ENCODE results near the gene RPGRIP1. TPM values are rescaled to one million over a fixed set of nuclear protein-coding genes. Genes with fewer than 3 reads are reported as not detected.

Gene RPGRIP1
- total RNA-seq, 2 experiments from 2014 or later = 0.07 TPM; not detected in 1

GRCh38 chr14:21308132-21308478 is 28.2 kb downstream of the RPGRIP1 start:
- no peak for DNase-seq
- peak overlapping the region; percentile 80 for H3K27ac Mint-ChIP-seq
- POLR2A ChIA-PET = interaction anchor here (1.3 kb wide), 1 partner anchor 43 kb away, joined by 3 read pairs; no protein-coding TSS in a partner anchor

DNA sequence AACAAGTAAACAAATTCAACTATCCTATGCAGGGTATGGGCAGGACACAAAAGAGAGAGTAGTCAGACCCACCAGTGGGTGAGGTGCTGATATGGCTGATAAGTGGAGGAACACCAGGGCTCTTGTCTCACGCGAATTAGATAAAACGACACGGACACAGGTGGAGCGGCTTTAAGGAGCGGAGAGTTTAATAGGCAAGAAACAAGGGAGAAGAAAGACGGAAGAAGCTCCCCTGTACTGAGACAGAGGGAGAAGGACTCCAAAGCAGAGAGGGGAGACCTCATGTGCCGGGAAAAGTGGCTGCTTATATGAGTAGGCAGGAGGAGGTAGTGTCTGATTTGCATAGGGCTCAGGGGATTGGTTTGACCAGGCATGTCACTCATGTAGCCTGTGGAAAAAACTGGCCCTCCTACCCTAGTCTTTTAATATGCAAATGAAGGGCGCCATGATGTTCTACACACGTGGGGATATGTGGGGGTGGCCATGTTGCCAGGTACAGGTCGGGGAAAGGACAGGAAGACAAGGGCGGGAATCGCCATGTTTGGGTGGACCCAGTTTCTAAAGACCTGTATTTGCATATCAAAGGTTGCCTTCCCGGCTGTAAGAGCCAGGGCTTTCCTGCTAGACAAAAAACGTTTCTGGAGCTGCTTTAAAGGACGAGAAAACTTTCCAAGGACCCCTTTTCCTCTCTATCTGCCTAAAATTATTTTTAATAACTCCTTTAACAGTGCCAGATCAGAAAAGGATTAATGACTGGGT is 28.8 kb downstream of the RPGRIP1 start:
- peak; percentile 91 for DNase-seq
- Mint-ChIP-seq H3K4me1 (ENCODE audit: low read depth) (peaks cover 18% of the 10 kb centered on the region), H3K27me3 (no peaks in the 10 kb centered on the region), H3K36me3 (no peaks in the 10 kb centered on the region), H3K4me3 (peak overlapping the region; percentile 70), H3K9me3 (no peaks in the 10 kb centered on the region), H3K27ac (peak overlapping the region; percentile 80)
- CTCF ChIA-PET = no interaction called here
- POLR2A ChIA-PET = interaction anchor here (0.8 to 1.3 kb wide), 2 partner anchors 41 to 43 kb away, joined by 3 read pairs; no protein-coding TSS in a partner anchor
- intact Hi-C loops (cut with micrococcal nuclease) = loop anchor here (1.0 to 2.0 kb wide), 3 partner anchors 39 to 146 kb away; partner anchors contain the start of genes HNRNPC and SUPT16H

More at GRCh38 chr14:21308132-21308478, 28.2 kb downstream of the RPGRIP1 start:
- H3K27me3 Mint-ChIP-seq = no peaks in the 10 kb centered on the region
- intact Hi-C loops (cut with micrococcal nuclease) = loop anchor here (1.0 to 2.0 kb wide), 3 partner anchors 39 to 147 kb away; partner anchors contain the start of genes HNRNPC and SUPT16H
- H3K9me3 Mint-ChIP-seq = no peaks in the 10 kb centered on the region
- H3K4me1 Mint-ChIP-seq (ENCODE audit: low read depth) = peaks cover 18% of the 10 kb centered on the region
- no peaks in the 10 kb centered on the region for H3K36me3 Mint-ChIP-seq
- CTCF ChIA-PET = no interaction called here
- peak overlapping the region; percentile 70 for H3K4me3 Mint-ChIP-seq

DNA sequence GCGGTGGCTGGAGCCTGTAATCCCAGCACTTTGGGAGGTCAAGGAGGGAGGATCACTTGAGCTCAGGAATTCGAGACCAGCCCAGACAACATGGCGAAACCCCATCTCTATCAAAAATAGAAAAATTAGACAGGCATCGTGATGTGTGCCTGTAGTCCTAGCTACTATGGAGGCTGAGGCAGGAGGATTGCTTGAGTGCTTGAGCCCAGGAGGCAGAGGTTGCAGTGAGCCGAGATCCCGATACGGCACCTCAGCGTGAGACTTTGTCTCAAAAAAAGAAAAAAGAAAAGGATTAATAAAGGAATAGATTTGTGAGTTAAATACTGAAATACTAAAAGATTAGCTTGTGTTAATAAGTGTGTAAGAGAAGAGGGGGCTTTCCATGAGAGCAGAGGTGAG is 29.4 kb downstream of the RPGRIP1 start:
- Mint-ChIP-seq H3K4me3 (peak overlapping the region; percentile 70), H3K9me3 (no peaks in the 10 kb centered on the region), H3K4me1 (ENCODE audit: low read depth) (peaks cover 18% of the 10 kb centered on the region), H3K27ac (peak overlapping the region; percentile 80), H3K36me3 (no peaks in the 10 kb centered on the region), H3K27me3 (no peaks in the 10 kb centered on the region)
- no peak for DNase-seq
- intact Hi-C loops (cut with micrococcal nuclease) = loop anchor here (2.0 kb wide), 1 partner anchor 146 kb away; no protein-coding TSS in a partner anchor
- POLR2A ChIA-PET = interaction anchor here (0.8 kb wide), 1 partner anchor 42 kb away, joined by 3 read pairs; no protein-coding TSS in a partner anchor
- CTCF ChIA-PET = no interaction called here

DNA sequence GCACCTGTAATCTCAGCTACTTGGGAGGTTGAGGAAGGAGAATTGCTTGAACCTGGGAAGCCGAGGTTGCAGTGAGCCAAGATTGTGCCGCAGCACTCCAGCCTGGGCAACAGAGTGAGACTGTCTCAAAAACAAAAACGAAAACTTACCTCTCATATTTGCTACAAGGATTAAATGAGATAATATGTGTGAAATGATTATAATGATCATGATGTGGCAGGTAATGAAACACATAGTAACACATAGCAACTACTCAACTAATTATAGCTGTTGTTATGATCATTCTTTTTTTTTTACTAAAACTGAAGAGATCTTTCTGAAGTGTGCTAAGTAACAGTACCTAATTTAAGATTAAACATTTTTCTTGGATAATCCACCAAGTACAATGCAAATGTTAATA is 30.1 kb downstream of the RPGRIP1 start:
- no peak for DNase-seq
- POLR2A ChIA-PET = no interaction called here
- Mint-ChIP-seq H3K27ac (no peak overlapping the region), H3K4me1 (ENCODE audit: low read depth) (peaks cover 18% of the 10 kb centered on the region), H3K4me3 (no peak overlapping the region), H3K9me3 (no peaks in the 10 kb centered on the region), H3K27me3 (no peaks in the 10 kb centered on the region), H3K36me3 (no peaks in the 10 kb centered on the region)
- intact Hi-C loops (cut with micrococcal nuclease) = loop anchor here (2.0 kb wide), 1 partner anchor 145 kb away; no protein-coding TSS in a partner anchor
- CTCF ChIA-PET = no interaction called here

GRCh38 chr14:21311614-21312013 is 31.7 kb downstream of the RPGRIP1 start:
- ChIA-PET POLR2A (interaction anchor here (0.8 kb wide), 1 partner anchor 46 kb away, joined by 3 read pairs; no protein-coding TSS in a partner anchor), CTCF (no interaction called here)
- no peak for DNase-seq
- no peaks in the 10 kb centered on the region for H3K9me3 Mint-ChIP-seq
- no peaks in the 10 kb centered on the region for H3K36me3 Mint-ChIP-seq
- no peak overlapping the region for H3K27ac Mint-ChIP-seq
- intact Hi-C loops (cut with micrococcal nuclease) = no loop called here
- no peak overlapping the region for H3K4me3 Mint-ChIP-seq
- H3K4me1 Mint-ChIP-seq (ENCODE audit: low read depth) = peaks cover 18% of the 10 kb centered on the region
- H3K27me3 Mint-ChIP-seq = no peaks in the 10 kb centered on the region

- Mint-ChIP-seq H3K36me3 (no peaks in the 10 kb centered on the region), H3K27me3 (no peaks in the 10 kb centered on the region), H3K27ac (no peak overlapping the region), H3K4me3 (no peak overlapping the region), H3K4me1 (ENCODE audit: low read depth) (peaks cover 11% of the 10 kb centered on the region), H3K9me3 (no peaks in the 10 kb centered on the region)
- intact Hi-C loops (cut with micrococcal nuclease) = no loop called here
- POLR2A ChIA-PET = interaction anchor here (0.6 kb wide), 1 partner anchor 202 kb away, joined by 4 read pairs; no protein-coding TSS in a partner anchor
- CTCF ChIA-PET = no interaction called here
- DNase-seq = no peak
Measured at GRCh38 chr14:21313512-21313911, 33.6 kb downstream of the RPGRIP1 start.

DNA sequence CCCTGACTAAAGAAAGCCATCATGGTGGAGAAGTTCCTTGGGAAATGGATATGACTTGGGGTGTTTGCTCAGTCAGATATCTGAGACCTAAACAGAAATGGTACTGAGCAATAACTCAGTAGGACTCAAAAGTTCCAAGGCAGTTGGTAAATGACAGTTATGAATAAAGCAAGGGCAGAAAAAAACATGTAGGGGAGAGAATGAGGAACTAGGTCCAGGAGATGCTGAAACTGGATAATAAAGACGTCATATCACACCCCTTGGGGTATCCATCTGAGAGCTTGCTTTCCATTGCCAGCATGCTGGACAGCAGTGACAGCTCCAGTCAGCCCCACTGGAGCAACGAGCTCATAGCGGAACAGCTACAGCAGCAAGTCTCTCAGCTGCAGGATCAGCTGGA is 37.5 kb downstream of the RPGRIP1 start:
- Mint-ChIP-seq H3K36me3 (no peaks in the 10 kb centered on the region), H3K9me3 (no peaks in the 10 kb centered on the region)
- CTCF ChIA-PET = no interaction called here

DNA sequence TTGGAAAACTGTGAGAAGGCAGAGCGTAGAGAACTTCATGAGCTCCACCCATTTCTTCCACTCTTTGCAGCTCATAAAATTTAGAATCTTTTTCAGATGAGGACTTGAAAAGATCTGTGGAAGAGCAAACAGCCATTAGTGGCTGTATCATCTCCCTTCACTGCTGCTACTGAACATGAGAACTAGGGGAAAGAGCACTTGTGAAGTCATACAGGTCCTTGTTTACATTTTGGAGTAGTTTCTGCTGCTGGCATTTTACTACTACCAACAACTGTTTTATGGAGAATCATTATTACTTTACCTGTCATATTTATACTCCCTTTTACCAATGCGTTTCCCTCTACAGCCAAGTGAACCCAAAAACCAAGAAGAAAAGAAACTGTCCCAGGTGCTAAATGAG is 41.0 kb downstream of the RPGRIP1 start:
- Mint-ChIP-seq H3K27me3 (peaks cover 5% of the 10 kb centered on the region), H3K27ac (no peak overlapping the region), H3K9me3 (no peaks in the 10 kb centered on the region), H3K4me3 (no peak overlapping the region), H3K36me3 (no peaks in the 10 kb centered on the region), H3K4me1 (ENCODE audit: low read depth) (peaks cover 7% of the 10 kb centered on the region)
- intact Hi-C loops (cut with micrococcal nuclease) = no loop called here
- POLR2A ChIA-PET = interaction anchor here (0.6 kb wide), 1 partner anchor 60 kb away, joined by 4 read pairs; no protein-coding TSS in a partner anchor
- CTCF ChIA-PET = interaction anchor here (1.5 kb wide), 1 partner anchor 236 kb away, joined by 3 read pairs; no protein-coding TSS in a partner anchor
- no peak for DNase-seq

More for the DNA sequence above, 37.5 kb downstream of the RPGRIP1 start:
- Mint-ChIP-seq H3K27me3 (peaks cover under 1% of the 10 kb centered on the region), H3K4me1 (ENCODE audit: low read depth) (peaks cover 7% of the 10 kb centered on the region), H3K4me3 (no peak overlapping the region), H3K27ac (no peak overlapping the region)
- intact Hi-C loops (cut with micrococcal nuclease) = no loop called here
- POLR2A ChIA-PET = interaction anchor here (0.6 kb wide), 1 partner anchor 24 kb away, joined by 3 read pairs; no protein-coding TSS in a partner anchor
- DNase-seq = no peak

- intact Hi-C loops (cut with micrococcal nuclease) = no loop called here
- Mint-ChIP-seq H3K27me3 (peaks cover 5% of the 10 kb centered on the region), H3K36me3 (no peaks in the 10 kb centered on the region), H3K4me1 (ENCODE audit: low read depth) (peaks cover 7% of the 10 kb centered on the region), H3K27ac (no peak overlapping the region), H3K9me3 (no peaks in the 10 kb centered on the region), H3K4me3 (no peak overlapping the region)
- POLR2A ChIA-PET = no interaction called here
- DNase-seq = no peak
- CTCF ChIA-PET = no interaction called here
Measured at GRCh38 chr14:21322716-21323115, 42.8 kb downstream of the RPGRIP1 start.

DNA sequence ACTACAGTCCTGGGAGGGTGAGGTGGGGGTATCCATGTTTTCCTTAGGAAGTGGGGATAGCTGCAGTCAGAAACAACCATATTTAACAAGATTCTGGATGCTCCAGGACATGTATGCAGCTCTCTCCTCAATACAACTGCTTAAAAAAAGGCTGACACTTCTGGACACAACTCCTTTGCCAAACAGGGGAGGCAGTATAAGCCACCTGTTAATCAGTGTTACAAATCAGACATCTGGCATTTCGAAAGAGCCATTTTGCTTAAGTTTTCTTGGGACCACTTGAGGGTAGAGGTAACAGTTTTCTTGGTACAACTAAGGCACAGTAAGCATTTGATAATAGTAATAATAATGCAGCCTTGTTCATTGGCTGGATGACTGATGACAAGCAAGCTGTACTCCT is 47.1 kb downstream of the RPGRIP1 start:
- H3K9me3 Mint-ChIP-seq = no peaks in the 10 kb centered on the region
- H3K4me1 Mint-ChIP-seq (ENCODE audit: low read depth) = no peaks in the 10 kb centered on the region
- no peak overlapping the region for H3K27ac Mint-ChIP-seq
- H3K4me3 Mint-ChIP-seq = no peak overlapping the region
- H3K27me3 Mint-ChIP-seq = peaks cover 5% of the 10 kb centered on the region
- H3K36me3 Mint-ChIP-seq = no peaks in the 10 kb centered on the region
- intact Hi-C loops (cut with micrococcal nuclease) = no loop called here
- DNase-seq = no peak
- ChIA-PET CTCF (no interaction called here), POLR2A (no interaction called here)

Data from activated CD4-positive, alpha-beta memory T cell treated with anti-CD3 and anti-CD28 coated beads for 36 hours (primary cell).